Stimulated activated CD4-positive, alpha-beta T cell treated with anti-CD3 and anti-CD28 coated beads, Interleukin-1b, Interleukin-23, amount 100 ng/mL, for 24 hours (primary cell): Measurements from ENCODE around the gene HSD17B3.
"Not testable (repeated sequence)": the region's sequence is repeated elsewhere in the genome, so short reads cannot be mapped to it uniquely, and the experiment has no call there.

Experiments used
- DNase-seq, 4 experiments: peaks; one replicate each; pipeline ENCODE4 v3.0.0-alpha.2; 2020; ENCODE audit warnings: low read depth in 4 of 4, low spot score in 1 of 4

Gene HSD17B3

GRCh38 chr9:96236854-96237550, 65.0 kb downstream of the HSD17B3 start:
- DNase-seq, result no peak

- DNase-seq, result not testable (repeated sequence)
These were observed 65.6 kb downstream of the HSD17B3 start for GRCh38 chr9:96236337-96236736.

- no peak for DNase-seq
These were observed 69.3 kb downstream of the HSD17B3 start for GRCh38 chr9:96232539-96233241.

- DNase-seq, result no peak
These were observed 69.8 kb downstream of the HSD17B3 start for GRCh38 chr9:96232164-96232538.

GRCh38 chr9:96230002-96230401, 72.0 kb downstream of the HSD17B3 start:
- DNase-seq, result no peak

GRCh38 chr9:96222132-96222531, 79.8 kb downstream of the HSD17B3 start:
- DNase-seq, result no peak

- no peak for DNase-seq
These were observed 82.1 kb downstream of the HSD17B3 start for GRCh38 chr9:96219900-96220257.

- DNase-seq, result peak in 2 of 4 experiments; percentile 18 to 25
These were observed 82.7 kb downstream of the HSD17B3 start for GRCh38 chr9:96219026-96219899.

- DNase-seq, result peak; percentile 32 to 76 (median 68)
These were observed 84.0 kb downstream of the HSD17B3 start for GRCh38 chr9:96217754-96218693.

GRCh38 chr9:96217294-96217707, 84.7 kb downstream of the HSD17B3 start:
- no peak for DNase-seq

GRCh38 chr9:96216583-96216982, 85.4 kb downstream of the HSD17B3 start:
- DNase-seq, result no peak

GRCh38 chr9:96215841-96216240, 86.1 kb downstream of the HSD17B3 start:
- DNase-seq, result no peak

- DNase-seq, result no peak
These were observed 87.3 kb downstream of the HSD17B3 start for GRCh38 chr9:96214635-96215034.

GRCh38 chr9:96209407-96210271, 92.3 kb downstream of the HSD17B3 start:
- no peak for DNase-seq

GRCh38 chr9:96206156-96206751, 95.7 kb downstream of the HSD17B3 start:
- no peak for DNase-seq

GRCh38 chr9:96204853-96205252, 97.1 kb downstream of the HSD17B3 start:
- no peak for DNase-seq

GRCh38 chr9:96203867-96204501, 98.0 kb downstream of the HSD17B3 start:
- DNase-seq, result no peak

- DNase-seq, result no peak
These were observed 98.8 kb downstream of the HSD17B3 start for GRCh38 chr9:96202971-96203780.
